ENCODE results near the gene CARD10.
"Not testable (repeated sequence)": the region's sequence is repeated elsewhere in the genome, so short reads cannot be mapped to it uniquely, and the experiment has no call there.

The CARD10 gene

DNA sequence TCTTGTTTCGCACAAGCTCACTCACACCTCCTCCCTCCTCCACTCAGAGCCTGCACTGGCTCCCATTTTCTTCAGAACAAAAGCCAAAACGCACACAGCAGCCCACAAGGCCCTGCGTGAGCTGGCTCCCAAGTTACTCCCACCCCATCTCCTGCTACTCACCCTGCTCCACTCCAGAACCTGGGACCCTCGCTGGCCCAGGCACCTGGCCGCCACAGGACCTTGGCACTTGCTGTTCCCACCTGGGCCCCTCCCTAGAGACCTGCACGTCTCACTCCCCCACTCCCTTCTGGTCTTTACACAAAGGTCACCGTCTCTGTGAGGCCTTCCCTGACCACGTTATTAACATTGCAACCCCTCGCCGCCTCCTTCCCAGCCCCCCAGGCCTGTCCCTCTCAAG, 32.1 kb downstream of the CARD10 start:
- no peak for DNase-seq (ENCODE audit: low read depth)

DNA sequence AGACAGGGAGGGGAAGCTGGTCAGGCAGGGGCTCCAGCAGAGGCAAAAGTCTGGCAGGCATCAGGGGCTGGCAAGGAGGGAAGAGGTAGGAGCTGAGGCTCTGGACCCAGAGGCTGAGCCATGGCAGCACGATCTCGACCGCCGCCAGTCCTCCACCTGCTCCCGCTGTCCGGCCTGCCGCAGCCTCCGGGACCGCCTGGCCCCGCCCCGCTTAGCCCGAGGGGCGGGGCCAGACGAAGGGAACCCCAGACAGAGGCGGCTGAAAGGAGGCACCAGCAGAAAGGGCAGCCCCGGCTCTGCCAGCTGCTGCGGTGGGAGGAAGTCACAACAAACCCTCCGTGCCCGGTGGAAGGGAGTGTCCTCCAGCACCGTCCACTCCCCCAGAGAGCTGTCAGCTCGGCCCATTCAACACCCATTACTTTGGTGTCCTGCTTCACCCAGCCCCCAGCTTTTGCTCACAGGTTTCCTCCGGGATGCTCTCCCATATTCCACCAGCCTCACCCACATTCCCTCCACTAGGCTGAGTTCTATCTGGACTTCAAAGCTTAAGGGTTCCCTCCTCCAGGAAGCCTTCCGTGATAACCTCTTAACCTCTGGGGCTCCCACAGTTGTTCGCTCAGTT, 32.9 kb downstream of the CARD10 start, which contains the start of gene MFNG:
MFNG (minus strand) TSS at position 161 of the 622 bp plus-strand sequence. CDS start 207 bp downstream, outside the sequence.
- no peak for DNase-seq (ENCODE audit: low read depth)

DNA sequence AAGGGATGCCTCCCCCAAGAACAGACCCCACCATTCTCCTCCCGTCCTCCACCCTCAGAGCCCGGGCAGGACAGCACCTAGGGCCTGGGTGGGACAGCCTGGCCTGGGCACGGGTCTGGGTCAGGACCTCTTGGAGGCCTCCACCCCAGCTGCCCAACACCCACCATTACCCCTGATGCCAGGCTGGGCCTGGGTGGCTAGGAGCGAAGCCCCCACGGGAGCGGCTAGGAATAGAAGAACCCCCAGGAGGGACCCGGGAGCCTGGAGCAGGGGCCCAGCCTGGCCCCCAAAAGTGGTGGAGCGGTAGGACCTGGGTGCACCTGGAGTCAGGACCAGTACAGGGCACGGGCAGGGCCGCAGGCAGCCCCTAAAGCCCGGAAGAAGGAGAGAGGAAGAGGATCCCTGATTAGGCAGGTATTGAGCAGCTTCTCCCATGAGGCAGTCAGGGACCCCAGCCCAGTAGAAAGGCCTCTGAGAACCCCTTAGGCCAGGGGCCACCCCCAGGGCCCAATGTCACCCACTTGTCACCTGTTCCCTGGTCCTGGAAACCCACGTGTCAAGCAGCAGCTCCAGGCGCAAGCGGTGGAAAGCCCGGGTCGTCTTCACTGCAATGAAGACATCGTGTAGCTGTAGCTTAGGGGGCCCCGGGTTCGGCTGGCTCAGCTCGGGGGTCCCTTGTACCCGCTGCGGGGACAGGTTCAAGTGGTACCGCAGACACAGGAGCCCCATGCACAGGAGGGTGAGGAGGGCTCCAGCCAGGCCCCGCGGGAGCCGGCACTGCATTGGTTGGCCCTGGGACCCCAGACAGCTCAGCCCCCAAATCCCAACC, 33.6 kb downstream of the CARD10 start:
- DNase-seq (ENCODE audit: low read depth): no peak

DNA sequence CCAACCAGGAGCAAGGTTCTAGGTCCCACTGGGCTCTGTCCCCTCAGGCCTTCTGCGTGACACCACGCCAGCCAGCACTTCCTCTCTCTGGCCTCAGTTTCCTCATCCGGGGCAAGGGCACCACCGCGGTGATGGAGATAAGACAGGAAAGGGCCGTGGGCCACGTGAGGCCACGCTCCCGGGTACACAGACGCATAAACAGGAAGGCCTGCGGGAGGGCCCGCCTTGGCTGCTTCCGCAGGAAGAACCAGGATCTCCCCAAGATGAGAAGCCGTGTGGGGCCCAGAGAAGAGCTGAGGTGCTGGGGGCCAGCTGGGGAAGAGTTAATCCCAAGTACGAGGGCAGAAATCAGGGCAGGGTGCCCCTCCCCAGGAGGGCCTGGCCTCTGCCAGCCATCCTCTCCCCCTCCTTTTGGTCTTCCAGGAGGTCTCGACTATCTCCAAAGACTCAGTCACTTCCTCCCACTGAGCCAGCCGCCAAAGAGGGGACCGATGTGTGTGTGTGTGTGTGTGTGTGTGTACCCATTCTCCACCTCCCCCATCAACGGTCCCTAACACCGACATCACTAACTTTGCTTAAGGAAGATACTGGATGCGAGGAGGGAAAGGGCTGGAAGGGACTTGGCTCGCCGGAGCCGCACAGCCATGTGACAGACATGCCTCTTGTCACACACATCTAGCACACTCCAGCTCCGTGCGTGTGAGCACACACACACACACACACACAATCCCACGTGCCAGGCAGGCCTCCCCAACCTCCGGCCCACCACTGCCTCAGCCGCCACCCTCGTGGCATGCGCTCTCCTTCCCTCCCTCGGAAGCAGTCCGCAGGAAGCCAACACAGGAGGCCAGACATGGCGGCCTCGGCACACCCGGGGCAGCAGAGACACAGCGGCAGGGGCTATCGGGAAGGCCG, 34.5 kb downstream of the CARD10 start:
- no peak for DNase-seq (ENCODE audit: low read depth)

DNA sequence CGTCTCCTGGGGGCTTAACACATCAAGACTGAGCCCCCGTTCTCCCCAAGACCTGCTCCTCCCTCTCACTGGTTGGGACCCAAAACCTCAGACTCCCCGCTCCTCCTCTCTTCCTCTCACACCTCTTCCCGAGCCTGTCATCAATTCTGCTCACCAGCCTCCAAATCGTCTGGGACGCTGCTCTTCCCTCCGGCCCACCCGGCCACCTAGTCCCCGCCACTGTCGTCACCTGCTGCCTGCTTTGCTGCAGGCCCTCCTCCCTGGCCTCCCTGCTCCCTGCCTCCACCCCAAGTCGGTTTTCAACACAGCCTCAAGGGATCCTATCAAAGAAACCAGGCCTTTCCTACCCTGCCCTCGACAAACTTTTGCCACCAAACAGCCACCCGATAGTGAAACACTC, 36.2 kb downstream of the CARD10 start:
- no peak for DNase-seq (ENCODE audit: low read depth)

DNA sequence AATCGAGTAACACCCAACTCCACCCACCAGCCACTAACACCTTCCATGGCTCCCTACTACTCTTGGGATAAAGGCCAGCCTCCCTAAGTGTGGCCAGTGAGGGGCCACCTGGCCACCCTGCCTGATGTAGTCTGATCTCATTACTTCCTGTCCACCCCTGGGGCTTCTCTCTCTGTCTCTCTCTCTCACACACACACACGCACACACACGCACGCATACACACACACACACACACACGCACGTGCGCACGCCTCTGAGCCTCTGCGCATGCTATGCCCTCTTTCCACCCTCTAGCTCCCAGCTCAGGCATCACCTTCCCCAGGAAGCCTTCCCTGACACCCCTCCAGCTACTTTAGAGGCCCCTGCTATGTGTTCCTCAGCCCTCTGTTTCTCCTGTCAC, 37.0 kb downstream of the CARD10 start:
- DNase-seq (ENCODE audit: low read depth): no peak

DNA sequence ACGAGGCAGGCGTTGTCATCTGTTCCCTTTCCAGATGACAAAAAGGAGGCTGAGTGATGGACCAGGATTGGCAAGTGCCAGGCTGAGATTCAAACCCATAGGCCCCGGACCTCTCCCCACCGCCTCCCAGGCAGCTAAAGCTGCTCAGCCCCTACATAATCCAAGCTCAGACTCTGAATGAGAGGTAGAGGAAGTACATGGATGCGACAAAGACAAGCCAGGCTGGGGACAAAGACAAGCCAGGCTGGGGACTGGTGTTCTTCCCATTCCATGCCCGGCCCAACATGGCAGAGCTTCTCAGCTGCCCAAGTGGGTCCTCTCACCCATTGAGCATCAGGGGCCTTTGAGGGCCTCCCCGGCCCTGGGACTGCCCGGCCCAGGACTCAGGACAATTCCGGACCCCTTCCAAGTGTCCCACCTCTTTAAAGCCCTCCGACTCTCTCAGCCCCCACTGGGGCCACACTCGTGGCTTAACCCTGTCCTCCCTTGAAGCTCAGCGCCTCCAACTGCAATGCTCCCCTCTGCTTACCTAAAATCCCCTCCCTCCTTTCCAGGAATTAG, 37.8 kb downstream of the CARD10 start:
- DNase-seq (ENCODE audit: low read depth): no peak

DNA sequence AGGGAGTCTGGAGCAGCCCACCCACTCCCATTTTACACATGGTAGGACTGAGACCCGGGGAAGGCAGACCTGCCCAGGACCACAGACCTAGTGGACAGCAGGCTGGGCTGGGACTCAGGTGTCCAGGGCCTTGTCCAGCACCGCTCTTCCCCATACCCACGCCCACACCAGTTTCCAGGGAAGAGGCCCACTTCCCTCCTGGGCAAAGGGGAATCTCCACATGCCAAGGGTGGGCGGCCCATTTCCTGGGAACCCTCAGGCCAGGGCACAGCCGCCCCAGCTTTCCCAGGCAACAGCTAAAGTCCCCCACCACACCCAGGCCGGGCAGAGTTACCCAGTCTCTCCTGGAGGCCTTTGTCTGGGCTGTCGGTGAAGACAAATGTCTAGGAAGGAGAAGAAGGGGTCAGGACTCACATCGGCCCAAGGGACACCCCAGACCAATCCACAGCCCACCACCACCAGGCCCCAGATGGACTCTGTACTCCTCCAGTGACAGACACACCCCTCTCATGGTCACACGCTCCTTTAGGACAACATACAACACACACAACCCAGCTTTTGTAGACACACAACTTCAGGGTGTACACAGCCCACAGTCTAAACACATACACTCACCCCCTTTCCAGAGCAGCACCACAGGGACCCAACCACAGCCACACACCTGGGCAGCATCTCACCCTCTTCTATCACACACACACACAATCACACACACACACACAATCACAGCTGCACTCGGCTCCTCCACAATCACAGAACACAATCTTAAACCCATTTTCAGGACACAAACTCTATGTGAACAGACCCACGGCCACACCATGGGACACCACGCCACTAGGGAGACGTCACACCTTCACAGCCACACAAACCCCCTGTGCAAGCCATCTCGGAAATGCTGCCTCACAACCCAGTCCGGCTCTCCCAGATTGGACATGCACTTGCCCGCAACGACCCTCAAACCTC, 38.5 kb downstream of the CARD10 start:
- no peak for DNase-seq (ENCODE audit: low read depth)

DNA sequence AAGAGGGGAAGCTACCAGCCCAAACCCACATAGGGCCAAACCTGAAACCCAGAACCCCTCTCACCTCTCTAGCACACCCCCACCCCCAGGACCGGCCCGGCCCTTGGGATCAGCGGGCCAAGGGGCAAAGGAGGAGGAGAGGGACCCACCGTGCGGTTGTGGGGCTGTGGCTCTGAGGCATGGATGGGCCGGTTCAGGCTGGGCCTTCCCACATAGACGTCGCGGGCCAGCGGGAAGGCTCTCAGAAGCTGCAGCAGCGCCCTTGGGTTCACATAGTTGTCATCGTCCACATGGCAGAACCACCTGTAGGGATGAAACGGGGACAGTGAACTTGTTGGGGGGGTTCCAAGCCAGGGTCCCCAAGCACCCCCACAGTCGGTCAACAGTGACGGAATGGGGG, 40.0 kb downstream of the CARD10 start:
- no peak for DNase-seq (ENCODE audit: low read depth)

DNA sequence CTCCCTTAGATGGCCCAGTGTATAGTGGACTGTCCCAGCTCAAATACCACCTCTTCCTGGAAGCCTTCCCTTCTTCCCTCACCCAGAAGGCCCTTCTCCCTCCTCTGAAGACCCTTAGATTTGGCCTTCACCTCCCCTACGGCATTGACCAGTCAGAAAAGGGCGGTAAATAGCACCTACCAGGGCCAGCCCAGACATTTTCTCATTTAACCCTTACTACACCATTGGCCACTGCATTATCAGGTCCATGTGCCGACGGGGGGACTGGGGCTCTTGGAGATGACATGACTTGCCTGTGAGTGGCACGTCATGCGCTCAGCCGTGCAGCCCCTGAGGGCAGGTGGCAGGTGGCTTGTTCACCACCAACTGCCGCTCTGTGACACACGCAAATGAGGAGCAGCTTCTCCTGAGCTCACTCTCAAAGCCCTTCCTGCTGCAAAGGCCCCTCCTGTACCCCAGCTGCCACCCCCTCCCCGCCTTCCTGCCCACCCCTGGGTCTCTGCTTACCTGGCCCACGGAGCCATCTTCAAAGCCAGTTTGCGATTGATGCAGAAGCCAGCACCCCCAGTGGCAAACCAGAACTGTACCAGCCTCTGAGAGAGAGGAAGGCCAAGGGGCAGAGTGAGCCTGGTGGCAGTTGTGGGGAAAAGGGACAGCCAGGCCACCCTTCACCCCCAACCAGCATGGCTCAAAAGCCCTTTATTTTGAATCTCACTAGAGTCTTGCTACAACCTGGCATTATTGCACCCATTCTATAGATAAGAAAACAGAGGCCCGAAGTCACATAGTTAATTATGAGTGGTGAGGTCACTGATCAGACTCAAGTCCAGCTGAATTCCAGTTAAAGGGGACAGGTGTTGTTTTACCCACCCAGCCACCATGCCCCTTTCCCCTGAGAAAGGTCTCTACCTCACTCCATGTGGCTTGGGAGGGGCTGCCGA, 42.6 kb downstream of the CARD10 start:
- DNase-seq (ENCODE audit: low read depth): no peak

DNA sequence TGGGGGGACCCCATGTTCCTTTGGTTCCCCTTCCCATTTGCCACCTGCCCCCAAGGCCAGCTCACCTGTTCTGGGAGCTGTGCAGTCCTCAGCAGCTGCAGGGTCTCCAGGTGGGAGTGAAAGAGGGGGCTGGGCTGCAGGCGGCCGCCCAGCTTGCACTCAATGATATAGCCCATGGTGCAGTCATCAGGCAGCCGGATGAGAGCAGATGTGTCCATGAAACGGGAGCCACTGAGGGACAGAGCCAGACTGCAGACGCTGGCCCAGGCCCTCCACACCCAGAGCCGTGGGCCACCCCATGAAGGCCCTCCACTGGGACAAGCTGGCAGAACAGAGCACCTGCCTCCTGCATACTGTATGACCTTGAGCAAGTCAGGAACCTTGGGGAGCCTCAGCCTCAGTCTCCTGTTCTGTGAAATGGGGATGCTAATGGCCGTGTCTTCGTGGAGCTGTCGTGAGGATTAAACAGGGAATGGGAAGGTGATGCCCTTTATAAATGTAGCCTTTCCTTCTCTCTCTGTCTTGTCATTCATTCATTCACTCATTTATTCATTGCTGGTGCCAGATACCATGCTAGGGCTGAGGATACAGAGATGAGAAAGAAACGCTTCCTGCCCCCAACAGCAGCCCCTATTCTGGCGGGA, 44.6 kb downstream of the CARD10 start:
- no peak for DNase-seq (ENCODE audit: low read depth)

DNA sequence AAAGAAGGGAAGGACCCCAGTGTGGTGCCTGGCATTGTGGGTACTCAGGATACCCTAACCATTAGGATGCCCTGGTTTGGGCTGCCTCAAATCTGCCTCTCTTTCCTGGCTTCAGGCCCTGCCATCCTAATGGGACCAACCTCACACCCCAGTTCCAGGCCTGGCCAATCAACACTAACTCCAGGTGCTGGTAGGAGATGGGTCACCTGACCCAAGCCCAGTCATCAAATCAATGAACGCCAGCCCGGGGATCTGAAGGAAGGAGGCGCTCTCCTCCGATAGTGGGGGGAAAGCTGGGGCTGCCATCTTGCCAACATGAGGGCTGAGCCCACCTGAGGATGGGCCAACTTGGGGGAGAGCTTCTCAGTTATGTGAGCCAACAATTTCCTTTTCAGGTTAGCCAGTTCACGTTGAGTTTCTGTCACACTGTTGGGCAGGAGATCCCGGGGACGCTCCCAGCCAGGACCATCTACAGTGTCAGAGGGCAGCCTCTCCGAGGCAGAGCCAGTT, 45.7 kb downstream of the CARD10 start:
- DNase-seq (ENCODE audit: low read depth): no peak

DNA sequence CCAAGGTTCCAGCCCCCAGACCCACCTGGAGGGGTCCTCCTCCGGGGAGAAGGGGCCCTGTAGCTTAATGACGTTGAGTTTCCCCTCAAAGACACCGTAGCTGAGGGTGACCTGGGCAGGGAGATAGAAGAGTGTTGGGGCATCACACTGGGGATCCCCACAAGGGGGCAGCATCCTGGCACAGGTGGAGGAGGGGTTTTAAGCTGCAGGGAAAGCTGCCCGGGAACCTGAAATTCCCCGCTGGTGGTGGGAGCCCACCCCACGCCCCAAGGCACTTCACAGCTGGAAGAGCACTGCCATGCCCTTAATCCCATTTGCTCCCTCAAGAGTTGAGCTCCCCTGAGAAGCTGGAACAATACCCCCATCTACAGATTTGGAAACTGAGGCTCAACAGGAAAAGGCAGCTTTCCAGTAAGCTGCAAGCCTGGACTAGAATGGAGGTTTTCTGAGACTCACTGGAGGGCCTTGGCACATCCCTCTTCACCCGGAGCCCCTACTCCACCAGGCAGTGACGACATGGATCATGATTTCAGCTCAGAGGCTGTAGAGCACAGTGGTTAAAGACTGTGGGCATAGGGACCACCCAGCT, 46.7 kb downstream of the CARD10 start:
- no peak for DNase-seq (ENCODE audit: low read depth)

DNA sequence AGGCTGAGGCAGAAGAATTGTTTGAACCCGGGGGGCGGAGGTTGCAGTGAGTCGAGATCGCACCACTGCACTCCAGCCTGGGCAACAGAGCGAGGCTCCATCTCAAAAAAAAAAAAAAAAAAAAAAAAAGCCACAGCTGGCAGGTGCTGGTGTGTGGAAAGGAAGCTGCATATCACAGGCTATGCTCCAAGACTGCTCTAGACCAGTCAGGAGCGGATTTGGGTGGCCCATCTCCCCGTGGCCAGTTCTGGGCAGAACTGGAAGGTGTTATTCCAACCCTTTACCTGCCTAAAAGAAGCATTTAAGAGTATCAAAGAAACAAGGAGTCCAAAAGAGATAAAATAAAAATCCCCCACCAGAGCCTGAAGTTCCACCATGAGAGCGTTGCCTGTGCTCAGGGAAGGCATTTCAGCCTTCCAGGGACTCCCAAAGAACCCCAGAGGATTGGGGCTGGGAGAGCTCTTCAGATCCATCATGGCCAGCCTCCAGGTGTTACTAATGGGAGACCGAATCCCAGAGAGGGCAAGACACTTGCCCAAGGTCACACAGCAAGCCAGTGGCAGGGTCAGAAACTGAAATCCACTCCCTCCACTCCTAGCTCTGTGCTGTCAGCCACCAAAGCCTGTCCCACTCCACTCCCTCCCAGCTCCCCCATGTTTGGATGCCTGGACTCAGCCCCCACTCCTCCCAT, 47.3 kb downstream of the CARD10 start:
- DNase-seq (ENCODE audit: low read depth): no peak

DNA sequence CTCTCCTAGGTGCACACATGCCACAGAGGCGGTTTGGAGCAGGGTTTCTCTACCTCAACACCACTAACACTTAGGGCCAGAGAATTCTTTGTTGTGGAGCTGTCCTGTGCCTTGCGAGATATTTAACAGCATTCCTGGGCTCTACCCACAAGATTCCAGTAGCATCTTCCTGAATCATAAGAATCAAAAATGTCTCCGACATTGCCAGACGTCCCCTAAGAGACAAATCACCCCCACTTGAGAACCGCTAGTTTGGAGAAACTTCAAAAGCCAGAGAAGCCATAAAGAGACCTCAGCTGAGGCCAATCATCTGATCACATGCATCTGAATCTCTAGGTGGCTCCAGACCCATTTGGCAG, 49.1 kb downstream of the CARD10 start:
- DNase-seq (ENCODE audit: low read depth): no peak

DNA sequence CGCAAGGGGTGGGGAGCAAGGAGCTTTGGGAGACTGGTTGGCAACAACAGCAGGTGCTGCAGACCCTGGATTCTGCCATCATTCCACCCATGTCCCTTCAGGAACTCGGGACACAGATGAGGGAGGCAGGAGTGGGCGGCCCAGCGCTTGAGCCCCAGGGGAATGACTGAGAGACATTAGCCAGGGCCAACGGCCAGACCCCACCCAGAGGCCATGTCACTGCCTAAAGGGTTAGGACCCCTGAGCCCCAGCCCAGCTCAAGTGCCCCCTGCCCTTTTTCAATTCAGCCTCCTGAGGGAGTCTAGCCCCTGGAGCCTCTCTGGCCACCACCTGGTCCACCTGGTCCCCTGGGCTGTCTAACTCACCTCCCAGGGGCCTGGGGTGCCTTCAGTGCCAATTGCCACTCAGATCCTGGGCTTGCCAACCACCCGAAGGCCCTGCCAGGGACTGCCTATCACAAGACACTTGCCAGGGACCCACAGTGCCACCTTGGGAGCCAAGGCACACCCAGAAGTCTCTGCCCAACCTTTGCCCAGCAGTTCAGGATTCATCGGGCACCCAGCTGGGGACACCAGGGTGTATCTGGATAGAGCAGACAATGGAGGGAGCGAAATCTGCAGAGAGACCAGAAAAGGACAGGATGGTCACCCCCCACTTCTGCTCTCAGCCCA, 49.7 kb downstream of the CARD10 start:
- DNase-seq (ENCODE audit: low read depth): no peak

DNA sequence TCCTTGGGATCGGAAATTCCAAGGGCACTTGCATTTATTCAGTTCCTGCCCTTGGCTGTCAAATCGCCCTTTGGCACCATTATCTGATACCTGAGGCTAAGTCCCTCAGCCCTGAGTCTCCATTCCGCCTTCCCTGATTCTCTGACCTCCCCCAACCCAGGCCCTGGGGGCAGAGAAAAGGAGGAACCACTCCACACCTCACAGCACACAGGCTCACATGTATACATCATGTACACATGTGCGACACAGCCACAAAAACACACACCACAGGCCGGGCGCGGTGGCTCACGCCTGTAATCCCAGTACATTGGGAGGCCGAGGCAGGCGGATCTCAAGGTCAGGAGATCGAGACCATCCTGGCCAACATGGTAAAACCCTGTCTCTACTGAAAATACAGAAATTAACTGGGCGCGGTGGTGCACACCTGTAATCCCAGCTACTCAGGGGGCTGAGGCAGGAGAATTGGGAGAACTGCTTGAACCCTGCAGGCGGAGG, 51.0 kb downstream of the CARD10 start:
- not testable (repeated sequence) for DNase-seq (ENCODE audit: low read depth)
